COLO829 (cell line): Measurements from ENCODE around the gene EXOSC7.

Experiments used
- DNase-seq: peaks from one replicate; pipeline ENCODE4 v3.0.0; 2012; ENCODE audit warnings: low spot score

EXOSC7 gene

DNA sequence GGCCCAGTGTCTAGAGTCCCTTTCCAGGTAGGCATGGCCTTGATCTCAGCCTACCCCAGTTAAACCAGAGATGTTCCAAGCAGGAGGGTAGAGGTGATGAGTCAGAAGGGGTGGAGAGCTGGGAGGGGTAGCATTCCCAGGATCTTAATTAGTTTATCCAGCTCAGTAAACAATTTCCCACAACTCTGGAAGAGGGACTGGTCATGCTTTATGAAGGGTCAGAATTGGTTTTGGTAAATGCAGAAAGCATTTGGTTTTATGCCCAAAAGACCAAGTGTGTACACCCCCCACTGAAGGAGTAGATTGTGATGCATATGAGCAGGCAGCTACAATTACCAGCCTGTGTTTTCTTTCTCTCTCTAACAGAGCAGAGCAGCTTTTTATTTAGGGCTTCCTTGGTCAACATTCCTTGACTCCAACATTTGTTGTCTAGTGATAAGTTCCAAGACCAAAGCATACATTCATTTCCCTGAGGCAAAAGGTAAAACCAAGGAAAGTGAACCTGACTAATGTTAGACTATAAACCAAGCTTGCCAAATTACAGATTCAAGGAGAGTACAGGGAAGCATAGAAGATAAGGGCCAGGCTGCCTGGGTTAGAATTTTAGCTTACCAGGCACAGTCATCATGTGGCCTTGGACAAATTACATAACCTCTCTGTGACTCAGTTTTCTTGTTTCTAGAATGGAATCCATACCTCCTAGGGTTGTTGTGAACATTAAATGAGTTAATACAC lies 17.6 kb downstream of the EXOSC7 start:
- no peak for DNase-seq

GRCh38 chr3:44995142-44995770 lies 19.2 kb downstream of the EXOSC7 start:
- DNase-seq = no peak

DNA sequence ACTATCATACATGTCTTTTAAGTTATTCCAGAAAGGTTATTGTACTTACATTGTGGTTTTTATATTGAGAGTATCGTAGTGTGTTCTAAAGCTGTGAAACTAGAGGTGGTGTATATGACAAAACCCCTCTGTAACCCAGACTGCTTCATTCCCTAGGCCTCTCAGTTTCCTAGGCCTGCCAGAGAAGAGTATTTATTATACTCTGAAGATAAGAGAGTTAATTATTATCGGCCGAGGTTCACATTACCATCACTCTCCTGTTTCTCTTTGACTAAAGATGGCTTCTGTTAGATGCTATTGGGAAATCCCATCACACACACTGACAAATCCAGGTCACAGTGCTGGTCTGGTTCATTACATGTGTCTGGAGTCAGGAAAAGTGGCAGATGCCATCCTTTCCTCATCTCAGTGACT lies 20.5 kb downstream of the EXOSC7 start:
- DNase-seq = no peak

DNA sequence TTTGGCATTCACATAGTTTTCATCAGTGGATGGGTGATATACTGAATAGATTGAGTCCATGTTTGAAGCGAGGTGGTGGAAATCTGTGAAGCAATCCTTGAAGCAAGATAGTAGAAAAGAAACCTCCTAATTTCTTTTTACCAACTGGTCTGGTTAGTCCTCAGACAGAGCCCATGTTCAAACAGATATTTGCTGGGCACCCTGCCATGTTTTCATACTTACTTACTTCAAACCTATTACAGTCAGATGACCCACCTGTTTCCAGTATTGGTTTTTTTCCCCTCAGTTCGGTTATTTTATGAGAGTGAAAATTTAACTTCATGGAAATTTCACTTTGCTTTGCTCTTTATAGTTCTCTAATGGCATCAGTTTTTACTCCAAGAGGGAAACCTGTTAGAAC lies 23.7 kb downstream of the EXOSC7 start:
- no peak for DNase-seq

- DNase-seq = no peak
These were observed 24.8 kb downstream of the EXOSC7 start for GRCh38 chr3:45000823-45001222.

DNA sequence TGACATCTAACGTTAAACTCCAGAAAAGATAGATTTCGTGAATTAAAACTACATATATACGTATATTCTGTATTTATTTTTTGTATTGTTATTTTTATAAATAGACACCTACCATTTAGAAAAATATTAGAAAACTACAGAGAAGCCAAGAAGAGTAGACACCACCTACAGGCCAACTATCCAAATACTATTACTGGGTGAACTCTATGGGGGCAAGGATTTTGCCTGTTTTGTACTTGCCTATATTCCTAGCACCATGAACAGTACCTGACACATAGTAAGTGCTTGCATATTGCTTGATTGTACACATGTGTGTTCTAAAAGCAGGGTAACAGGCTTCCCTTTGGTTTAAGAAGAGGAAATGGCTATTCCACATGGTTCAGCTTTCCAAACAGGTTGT lies 25.7 kb downstream of the EXOSC7 start:
- DNase-seq = no peak

- DNase-seq = no peak
These were observed 26.2 kb downstream of the EXOSC7 start for GRCh38 chr3:45002139-45002660.

DNA sequence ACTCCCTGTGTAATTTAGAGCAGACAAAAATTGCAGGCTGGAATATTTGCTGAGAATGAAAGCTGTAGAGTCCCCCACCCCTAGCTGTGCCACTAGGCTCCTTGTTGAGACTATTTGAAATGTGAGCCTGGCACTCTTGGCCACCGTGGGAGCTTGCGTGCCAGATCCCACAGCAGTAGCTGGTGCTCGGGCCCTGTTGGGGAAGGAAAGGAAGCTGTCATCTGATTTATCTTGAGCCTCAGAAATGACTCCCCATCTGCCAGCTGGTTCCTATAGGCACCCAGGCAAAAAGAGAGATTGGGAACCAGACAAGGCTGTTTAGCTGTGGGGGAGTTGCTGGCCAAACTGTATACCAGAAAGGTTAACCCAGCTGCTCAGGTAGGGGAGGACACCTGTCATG lies 26.7 kb downstream of the EXOSC7 start:
- no peak for DNase-seq

GRCh38 chr3:45003406-45003805 lies 27.4 kb downstream of the EXOSC7 start:
- no peak for DNase-seq

- DNase-seq = no peak
These were observed 27.8 kb downstream of the EXOSC7 start for GRCh38 chr3:45003859-45004258.

DNA sequence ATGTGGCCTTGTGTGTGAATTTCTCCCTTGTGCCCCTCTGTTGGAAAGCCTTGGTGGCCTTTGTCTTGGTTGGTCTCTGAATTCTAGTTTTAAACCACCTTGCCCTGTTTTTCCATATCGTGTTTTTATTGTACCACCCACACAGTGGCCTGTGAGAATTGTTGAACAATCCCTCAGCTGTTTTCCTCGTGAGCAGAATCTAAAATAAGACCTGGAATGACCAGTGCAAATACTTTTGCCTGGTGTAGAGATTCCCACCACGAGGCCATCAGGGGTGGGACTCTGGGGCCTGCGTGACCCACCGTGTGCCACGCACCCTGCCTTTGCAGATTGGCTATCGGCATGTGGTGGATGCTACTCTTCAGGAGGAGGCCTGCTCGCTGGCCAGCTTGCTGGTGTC lies 31.0 kb downstream of the EXOSC7 start:
- DNase-seq = no peak

- no peak for DNase-seq
These were observed 32.1 kb downstream of the EXOSC7 start for GRCh38 chr3:45008117-45008516.

GRCh38 chr3:45009868-45010267 lies 33.8 kb downstream of the EXOSC7 start:
- DNase-seq = no peak

- DNase-seq = no peak
These were observed 34.8 kb downstream of the EXOSC7 start for GRCh38 chr3:45010811-45011333.

DNA sequence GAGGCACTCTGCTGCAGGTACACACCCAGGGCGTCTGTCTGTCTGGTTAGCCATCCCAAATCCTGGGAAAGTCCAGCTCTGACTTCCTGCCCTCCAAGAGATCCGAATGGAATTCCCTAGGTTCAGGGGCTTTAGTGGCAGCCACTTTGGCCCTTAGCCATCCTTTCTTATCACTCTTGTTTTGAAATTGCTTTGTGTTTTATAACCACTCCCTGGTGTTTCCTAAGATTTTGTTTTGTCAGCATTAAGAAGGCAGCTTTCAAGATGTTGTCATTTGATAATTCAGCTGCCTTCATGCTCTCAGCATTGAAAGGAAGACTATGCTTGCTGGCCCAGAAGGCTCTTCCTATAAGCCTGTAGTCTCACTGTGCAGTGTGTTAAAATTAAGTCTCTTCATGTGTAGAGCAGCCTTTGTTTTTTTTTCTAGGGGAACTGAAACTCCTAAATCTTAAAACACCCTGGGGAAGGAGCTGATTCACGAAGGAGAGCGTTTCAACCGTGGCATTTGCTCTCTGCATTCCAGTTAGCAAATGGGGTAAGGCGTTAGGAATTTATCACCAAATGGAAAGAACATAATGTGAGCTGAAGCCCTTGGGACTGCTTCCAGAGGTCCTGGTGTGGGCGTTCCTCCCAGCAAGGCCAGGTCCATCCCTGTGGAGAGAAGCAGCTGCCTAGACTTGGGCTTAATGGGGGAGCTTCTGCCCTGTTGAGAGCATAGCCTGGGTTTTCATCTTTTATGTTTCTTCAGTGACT lies 35.9 kb downstream of the EXOSC7 start:
- no peak for DNase-seq

DNA sequence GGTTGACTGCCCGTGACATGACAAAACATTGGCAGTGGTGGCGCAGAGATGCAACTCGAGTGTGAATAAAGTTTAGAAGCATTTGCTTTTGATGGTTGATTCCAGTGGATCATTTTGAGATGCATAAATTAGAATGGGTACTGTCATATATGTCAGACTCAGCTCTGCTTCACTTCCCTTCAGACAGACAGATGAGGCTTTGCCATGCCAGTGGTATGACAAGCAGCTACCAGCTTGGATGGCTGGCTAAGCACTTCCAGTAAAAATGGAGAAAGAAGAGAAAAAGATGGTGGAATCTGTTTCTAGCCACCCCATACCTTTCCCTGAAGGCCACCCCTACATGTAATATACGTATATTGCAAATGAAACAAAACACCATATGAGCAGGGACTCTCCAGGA lies 36.5 kb downstream of the EXOSC7 start:
- DNase-seq = no peak

DNA sequence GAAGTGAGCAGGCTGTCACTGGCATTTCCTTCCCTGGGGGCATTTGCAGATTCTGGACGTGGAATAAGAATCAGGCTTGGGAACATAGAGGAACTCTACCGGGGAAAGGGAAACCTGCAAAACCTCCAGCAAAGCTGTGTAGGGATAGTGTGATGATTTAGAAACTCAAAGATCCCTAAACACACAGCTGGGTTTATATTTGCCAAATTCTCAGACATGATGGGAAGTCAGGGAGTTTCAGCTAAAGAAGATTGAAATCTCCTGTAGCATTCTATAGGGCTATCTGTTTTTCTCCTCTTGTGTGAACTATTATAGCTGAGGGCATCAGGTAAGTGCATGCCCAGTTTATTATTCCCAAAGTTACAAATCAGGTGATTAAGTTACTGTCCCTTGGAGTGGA lies 40.9 kb downstream of the EXOSC7 start:
- no peak for DNase-seq

DNA sequence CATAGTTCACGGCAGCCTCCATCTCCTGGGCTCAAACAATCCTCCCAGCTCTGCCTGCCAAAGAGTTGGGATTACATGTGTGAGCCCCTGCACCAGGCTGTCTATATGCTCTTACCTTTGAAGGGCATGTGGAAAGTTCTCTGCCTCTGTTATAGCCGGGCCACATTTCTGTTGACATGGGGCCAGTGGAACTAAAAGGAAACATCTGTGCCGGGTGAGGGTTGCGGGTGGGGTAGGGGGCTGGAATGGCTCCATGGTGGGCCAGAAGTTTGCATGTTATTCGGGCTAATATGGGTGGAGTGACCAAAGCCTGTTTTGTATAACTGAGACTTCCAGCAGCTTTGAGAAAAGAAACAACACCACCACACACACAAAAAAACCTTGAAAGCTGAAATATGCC lies 41.8 kb downstream of the EXOSC7 start:
- no peak for DNase-seq

DNA sequence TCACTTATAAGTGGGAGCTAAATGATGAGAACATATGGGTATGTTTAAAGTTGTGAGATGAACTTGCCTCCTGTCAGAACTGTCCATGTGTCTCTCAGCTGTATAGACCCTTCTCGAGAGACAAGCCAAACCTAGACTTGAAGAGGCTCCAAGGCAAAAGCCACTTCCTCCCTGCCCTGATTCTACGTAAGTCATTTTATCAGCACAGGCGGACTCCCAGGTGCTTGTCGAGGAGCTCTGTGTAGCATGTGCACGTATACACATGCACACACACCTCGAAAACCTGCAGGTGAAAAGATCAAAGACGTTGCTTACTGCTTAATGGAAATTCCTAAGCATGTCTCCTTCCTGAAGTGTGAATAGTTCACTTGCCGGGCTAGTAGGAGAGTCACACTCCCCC lies 44.5 kb downstream of the EXOSC7 start:
- DNase-seq = no peak

- DNase-seq = no peak
These were observed 45.7 kb downstream of the EXOSC7 start for GRCh38 chr3:45021524-45022297.

GRCh38 chr3:45023675-45024074 lies 47.6 kb downstream of the EXOSC7 start:
- DNase-seq = no peak
